Measurements from ENCODE around the gene DHX30. TPM values are rescaled to one million over a fixed set of nuclear protein-coding genes. Genes with fewer than 3 reads are reported as not detected.
"Not testable (repeated sequence)": the region's sequence is repeated elsewhere in the genome, so short reads cannot be mapped to it uniquely, and the experiment has no call there.

Gene DHX30
- total RNA-seq, 2 donors from 2014 or later = 38.6 to 45.5 TPM

DNA sequence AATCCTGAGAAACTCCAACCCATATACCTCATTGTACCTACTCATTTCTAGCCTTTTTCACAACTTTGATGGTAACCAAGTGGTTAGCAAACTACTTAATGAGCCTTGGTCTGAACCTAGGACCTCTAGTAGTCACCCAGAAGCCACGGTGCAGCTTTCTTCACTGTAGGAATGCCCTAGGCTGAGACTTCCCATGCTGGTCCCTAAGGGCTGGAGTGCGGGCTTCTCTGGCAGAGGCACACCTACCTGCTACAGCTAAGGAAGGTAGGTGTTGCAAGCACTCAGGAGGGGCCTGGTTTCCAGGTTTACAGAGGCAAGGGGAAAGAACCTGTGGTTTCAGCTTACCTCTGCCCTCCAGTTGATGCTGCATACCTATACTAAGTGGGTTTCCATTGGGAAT is 65.4 kb downstream of the DHX30 start:
- ATAC-seq = no peak
- intact Hi-C loops (cut with DNase I, micrococcal nuclease) = no loop called here
- DNase-seq = no peak

GRCh38 chr3:47870156-47870555 is 67.2 kb downstream of the DHX30 start:
- ATAC-seq (no peak), DNase-seq (no peak)
- intact Hi-C loops (cut with DNase I, micrococcal nuclease) = no loop called here

- DNase-seq = no peak
- intact Hi-C loops (cut with DNase I, micrococcal nuclease) = no loop called here
- no peak for ATAC-seq
Measured at GRCh38 chr3:47870702-47871260, 67.8 kb downstream of the DHX30 start.

DNA sequence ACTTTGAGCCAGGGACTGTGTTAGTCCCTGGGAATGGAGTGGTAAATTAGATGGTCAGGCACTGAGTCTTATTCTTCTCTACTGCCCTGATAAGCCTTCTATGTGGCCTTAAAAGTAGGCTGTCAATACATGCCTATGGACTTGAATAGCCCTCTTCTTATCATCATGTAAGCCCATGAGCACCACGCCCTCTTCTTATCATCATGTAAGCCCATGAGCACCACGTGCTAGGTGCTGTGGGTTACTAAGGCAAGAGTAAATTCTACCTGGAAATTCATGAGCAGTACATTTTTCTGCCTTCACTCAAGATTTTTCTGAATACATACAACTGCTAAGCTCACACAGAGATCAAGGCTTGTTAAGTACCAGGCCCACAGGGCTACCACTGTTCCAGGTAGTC is 68.5 kb downstream of the DHX30 start:
- intact Hi-C loops (cut with DNase I, micrococcal nuclease) = no loop called here
- ATAC-seq = peak; percentile 71
- no peak for DNase-seq

GRCh38 chr3:47872916-47873315 is 70.0 kb downstream of the DHX30 start:
- intact Hi-C loops (cut with DNase I, micrococcal nuclease) = no loop called here
- DNase-seq (no peak), ATAC-seq (no peak)

- intact Hi-C loops (cut with DNase I, micrococcal nuclease) = no loop called here
- no peak for DNase-seq
- no peak for ATAC-seq
Measured at GRCh38 chr3:47874438-47874837, 71.5 kb downstream of the DHX30 start.

DNA sequence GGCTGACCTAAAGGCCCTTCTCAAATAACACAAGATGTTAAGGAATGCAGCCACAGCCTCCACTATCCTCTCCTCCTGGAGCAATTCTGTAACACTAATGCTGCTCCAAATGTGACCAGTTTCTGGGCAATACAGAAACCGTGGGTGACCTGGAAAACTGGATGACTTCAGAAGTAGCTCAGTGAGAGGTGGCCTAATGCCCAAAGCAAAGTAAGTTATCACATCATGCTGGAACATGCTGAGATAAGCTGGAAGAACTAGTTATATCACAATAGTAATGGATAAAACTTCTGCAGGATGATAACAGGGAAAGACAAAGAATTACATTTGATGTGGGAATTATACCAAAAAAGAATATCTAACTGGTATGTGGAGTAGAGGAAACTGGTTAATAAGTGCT is 72.0 kb downstream of the DHX30 start:
- intact Hi-C loops (cut with DNase I, micrococcal nuclease) = no loop called here
- no peak for DNase-seq

GRCh38 chr3:47877290-47877689 is 74.4 kb downstream of the DHX30 start:
- ATAC-seq = no peak
- intact Hi-C loops (cut with DNase I, micrococcal nuclease) = no loop called here
- DNase-seq = no peak

More for the DNA sequence above, 72.0 kb downstream of the DHX30 start:
- no peak for ATAC-seq

- DNase-seq (no peak), ATAC-seq (no peak)
- intact Hi-C loops (cut with DNase I, micrococcal nuclease) = no loop called here
Measured at GRCh38 chr3:47877719-47878118, 74.8 kb downstream of the DHX30 start.

- DNase-seq (no peak), ATAC-seq (no peak)
- intact Hi-C loops (cut with DNase I, micrococcal nuclease) = no loop called here
Measured at GRCh38 chr3:47882338-47882737, 79.4 kb downstream of the DHX30 start.

- DNase-seq = no peak
- intact Hi-C loops (cut with DNase I, micrococcal nuclease) = no loop called here
Measured at GRCh38 chr3:47884603-47885002, 81.7 kb downstream of the DHX30 start.

GRCh38 chr3:47885168-47885567 is 82.2 kb downstream of the DHX30 start:
- intact Hi-C loops (cut with DNase I, micrococcal nuclease) = no loop called here

More at GRCh38 chr3:47884603-47885002, 81.7 kb downstream of the DHX30 start:
- ATAC-seq = no peak

DNA sequence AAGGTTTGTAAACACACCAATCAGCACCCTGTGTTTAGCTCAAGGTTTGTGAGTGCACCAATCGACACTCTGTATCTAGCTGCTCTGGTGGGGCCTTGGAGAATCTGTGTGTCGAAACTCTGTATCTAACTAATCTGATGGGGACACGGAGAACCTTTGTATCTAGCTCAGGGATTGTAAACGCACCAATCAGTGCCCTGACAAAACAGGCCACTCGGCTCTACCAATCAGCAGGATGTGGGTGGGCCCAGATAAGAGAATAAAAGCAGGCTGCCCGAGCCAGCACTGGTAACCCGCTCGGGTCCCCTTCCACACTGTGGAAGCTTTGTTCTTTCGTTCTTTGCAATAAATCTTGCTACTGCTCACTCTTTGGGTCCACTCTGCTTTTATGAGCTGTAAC is 85.1 kb downstream of the DHX30 start:
- DNase-seq; ATAC-seq; intact Hi-C loops (cut with DNase I, micrococcal nuclease): not testable (repeated sequence)

More at GRCh38 chr3:47885168-47885567, 82.2 kb downstream of the DHX30 start:
- no peak for DNase-seq
- no peak for ATAC-seq

- ATAC-seq (no peak), DNase-seq (no peak)
- intact Hi-C loops (cut with DNase I, micrococcal nuclease) = no loop called here
Measured at GRCh38 chr3:47888986-47889757, 86.2 kb downstream of the DHX30 start.

- DNase-seq (no peak), ATAC-seq (no peak)
- intact Hi-C loops (cut with DNase I, micrococcal nuclease) = no loop called here
Measured at GRCh38 chr3:47890126-47890827, 87.3 kb downstream of the DHX30 start.

DNA sequence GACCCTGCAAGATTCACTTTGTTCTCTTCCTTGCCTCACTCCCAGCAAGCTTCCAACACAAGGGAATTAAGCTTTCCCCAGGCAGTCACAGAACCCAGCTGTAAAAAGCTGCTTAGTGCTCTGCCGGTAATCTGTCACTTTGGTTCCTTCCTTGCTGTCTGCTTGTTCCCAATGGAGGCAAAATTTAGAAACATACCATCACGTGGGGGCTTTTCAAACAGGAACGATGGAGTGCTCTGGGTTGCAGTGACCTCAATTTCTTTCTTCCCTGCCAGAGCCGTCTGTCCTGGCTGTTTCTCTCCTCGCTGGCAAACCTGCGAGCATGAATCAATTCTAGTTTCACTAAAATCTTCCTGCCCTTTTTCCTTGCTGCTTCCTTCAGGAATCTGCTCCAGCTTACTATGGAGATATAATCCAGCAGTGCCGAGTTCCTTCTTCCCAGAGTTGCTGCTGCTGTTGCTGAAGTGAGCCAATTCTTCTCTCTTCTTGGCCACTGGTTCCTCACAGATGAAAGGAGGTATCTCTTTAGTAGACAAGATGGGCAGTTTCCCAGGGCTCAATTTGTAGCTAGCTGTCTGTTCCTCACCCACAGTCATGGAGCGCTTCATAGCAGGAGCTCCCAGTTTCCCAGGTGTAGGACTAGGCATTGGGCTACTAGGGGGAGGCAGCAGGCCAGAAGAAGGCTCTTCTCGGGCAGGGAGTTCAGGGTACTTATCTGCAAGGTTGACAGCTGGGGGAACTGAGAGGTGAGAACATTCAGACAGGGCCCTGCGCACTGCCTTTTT is 88.1 kb downstream of the DHX30 start:
- ATAC-seq = peak; percentile 14
- intact Hi-C loops (cut with DNase I, micrococcal nuclease) = no loop called here
- peak in 1 of 2 donors; percentile 33 for DNase-seq

GRCh38 chr3:47891613-47892005 is 88.7 kb downstream of the DHX30 start:
- ATAC-seq = no peak
- no peak for DNase-seq
- intact Hi-C loops (cut with DNase I, micrococcal nuclease) = no loop called here

DNA sequence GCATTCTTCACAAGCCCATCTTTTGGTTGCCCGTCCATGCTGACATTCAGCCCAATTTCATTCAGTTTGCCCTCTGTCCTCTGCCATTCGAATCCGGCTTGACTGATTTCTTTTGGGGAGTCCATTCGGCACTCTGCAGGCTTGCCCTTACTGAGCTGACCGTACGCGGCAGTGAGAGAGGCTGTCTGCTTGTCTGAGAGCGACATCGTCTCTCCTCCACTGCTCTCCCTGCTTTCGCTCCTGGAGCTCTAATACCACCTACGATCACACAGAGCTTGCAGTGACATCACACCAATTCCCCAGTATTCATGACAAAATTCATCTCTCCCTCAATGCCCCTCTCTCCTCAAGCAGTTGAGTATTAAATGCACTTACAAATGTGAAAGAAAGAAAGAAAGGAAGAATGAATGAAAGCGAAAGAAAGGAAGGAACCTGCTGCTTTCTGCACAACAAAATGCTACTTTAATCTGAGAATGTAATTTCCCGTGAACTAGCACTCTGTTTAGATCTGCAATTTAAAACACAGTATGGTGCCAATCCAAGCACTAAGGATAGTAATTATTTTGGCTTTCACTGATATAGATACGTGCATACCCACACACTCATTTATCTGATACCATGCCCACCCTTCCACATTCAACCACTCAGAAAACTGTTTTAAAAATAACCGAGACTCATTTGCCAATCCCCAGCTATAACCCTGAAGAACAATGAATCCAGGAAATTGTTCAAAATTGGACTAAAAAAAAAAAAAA is 89.5 kb downstream of the DHX30 start:
- ATAC-seq (no peak), DNase-seq (no peak)
- intact Hi-C loops (cut with DNase I, micrococcal nuclease) = no loop called here

DNA sequence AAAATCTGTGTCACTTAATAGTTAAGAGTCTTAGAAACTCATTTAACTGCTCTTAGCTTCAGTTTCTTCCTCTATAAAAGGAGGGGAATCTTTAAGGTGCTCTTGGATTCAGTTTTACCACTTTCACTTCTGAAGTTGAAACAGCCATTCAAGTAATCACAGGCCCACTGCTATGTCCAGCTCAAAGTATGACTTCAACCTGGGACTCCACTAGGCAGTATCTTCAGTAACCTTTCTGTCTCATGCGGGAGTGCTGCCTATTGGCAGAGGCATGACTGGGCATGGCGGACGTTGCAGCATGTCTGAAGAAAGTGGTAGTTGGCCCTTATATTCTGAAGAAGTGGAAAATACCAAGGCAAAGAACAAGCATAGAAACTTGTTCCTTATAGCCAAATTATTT is 92.3 kb downstream of the DHX30 start:
- intact Hi-C loops (cut with DNase I, micrococcal nuclease) = no loop called here
- ATAC-seq = no peak
- DNase-seq = no peak
